GM19043 (cell line): ENCODE results near the gene SH2D2A.

Experiments used
- ATAC-seq: cut with Tn5 transposase; IDR thresholded peaks from one replicate; pipeline ENCODE4 v1.9.1; 2021; ENCODE audit warnings: low read depth; ENCODE audit not compliant: unreplicated experiment

Gene SH2D2A

GRCh38 chr1:156848461-156849150 is 32.0 kb upstream of the SH2D2A start:
- ATAC-seq = no peak

GRCh38 chr1:156847591-156848460 is 31.2 kb upstream of the SH2D2A start:
- ATAC-seq = no peak

- no peak for ATAC-seq
These were observed 30.0 kb upstream of the SH2D2A start for GRCh38 chr1:156846643-156847042.

- no peak for ATAC-seq
These were observed 29.4 kb upstream of the SH2D2A start for GRCh38 chr1:156845953-156846545.

GRCh38 chr1:156845055-156845952 is 28.7 kb upstream of the SH2D2A start:
- ATAC-seq = no peak

GRCh38 chr1:156844638-156845037 is 28.0 kb upstream of the SH2D2A start:
- ATAC-seq = no peak

GRCh38 chr1:156844102-156844501 is 27.5 kb upstream of the SH2D2A start:
- ATAC-seq = no peak

- no peak for ATAC-seq
These were observed 26.1 kb upstream of the SH2D2A start for GRCh38 chr1:156842618-156843300.

- ATAC-seq = no peak
These were observed 24.7 kb upstream of the SH2D2A start for GRCh38 chr1:156841295-156841855.

- ATAC-seq = no peak
These were observed 24.2 kb upstream of the SH2D2A start for GRCh38 chr1:156840898-156841279.

- no peak for ATAC-seq
These were observed 23.7 kb upstream of the SH2D2A start for GRCh38 chr1:156840186-156840897.

GRCh38 chr1:156839426-156840109 is 22.9 kb upstream of the SH2D2A start:
- no peak for ATAC-seq

GRCh38 chr1:156838972-156839371 is 22.3 kb upstream of the SH2D2A start:
- no peak for ATAC-seq

- ATAC-seq = no peak
These were observed 20.2 kb upstream of the SH2D2A start for GRCh38 chr1:156836892-156837291.

- ATAC-seq = no peak
These were observed 19.5 kb upstream of the SH2D2A start for GRCh38 chr1:156836041-156836654.

GRCh38 chr1:156834322-156834721 is 17.7 kb upstream of the SH2D2A start:
- no peak for ATAC-seq

GRCh38 chr1:156833603-156834002 is 17.0 kb upstream of the SH2D2A start:
- ATAC-seq = no peak

- ATAC-seq = no peak
These were observed 15.8 kb upstream of the SH2D2A start for GRCh38 chr1:156832434-156832833.
